ENCODE measurements around the gene NEK9.

DNA sequence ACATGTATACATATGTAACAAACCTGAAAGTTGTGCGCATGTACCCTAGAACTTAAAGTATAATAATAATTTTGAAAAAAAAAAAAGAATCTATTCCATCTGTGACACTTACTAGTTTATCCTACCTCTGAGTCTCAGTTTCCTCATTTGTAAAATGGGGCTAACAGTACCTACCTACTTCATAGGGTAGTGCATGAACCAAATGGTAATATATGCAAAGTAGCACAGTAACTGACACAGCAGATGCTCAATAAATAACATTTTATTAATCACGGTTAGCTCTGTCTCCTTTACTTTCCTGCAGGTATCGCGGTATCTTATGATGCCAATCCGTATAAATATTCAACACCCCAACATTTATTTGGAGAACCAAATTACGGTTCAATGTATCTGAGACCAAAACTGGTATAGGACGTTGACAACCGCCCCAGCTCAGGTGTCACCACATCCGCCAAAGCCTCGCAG, 48.9 kb upstream of the NEK9 start:
- TF ChIP-seq CTCF (IDR thresholded peaks at IDR 0.05; ENCODE audit: insufficient read depth, low read length, poor library complexity, severe bottlenecking) (no peak), EZH2phosphoT487 (conservative IDR thresholded peaks at IDR 0.05; ENCODE audit: low read length) (no peak)

Data from SU-DHL-6 (cell line).